ENCODE measurements around the gene XPO5.

- TF ChIP-seq CTCF (IDR thresholded peaks at IDR 0.05): no peak
- TF ChIP-seq POLR2A (IDR thresholded peaks at IDR 0.05): no peak
These were observed 69.7 kb downstream of the XPO5 start for GRCh38 chr6:43506171-43506570.
